ENCODE data around the gene MCTP1.

The MCTP1 gene

GRCh38 chr5:95244479-95244878 is 40.4 kb downstream of the MCTP1 start:
- Histone ChIP-seq H3K9ac (ENCODE audit: low read length) (no peak overlapping the region), H3K27me3 (ENCODE audit: control insufficient read depth, insufficient read depth, low read length) (no peaks in the 10 kb centered on the region), H3K27ac (ENCODE audit: low read length) (no peak overlapping the region), H3K4me3 (ENCODE audit: low read length) (no peak overlapping the region), H3K9me3 (ENCODE audit: control insufficient read depth, low read depth, low read length) (no peaks in the 10 kb centered on the region), H3K4me1 (ENCODE audit: control insufficient read depth, low read depth, low read length) (no peaks in the 10 kb centered on the region), H3K36me3 (ENCODE audit: control insufficient read depth, low read depth, low read length) (no peaks in the 10 kb centered on the region)

- Histone ChIP-seq H3K36me3 (ENCODE audit: control insufficient read depth, low read depth, low read length) (no peaks in the 10 kb centered on the region), H3K9ac (ENCODE audit: low read length) (no peak overlapping the region), H3K27me3 (ENCODE audit: control insufficient read depth, insufficient read depth, low read length) (no peaks in the 10 kb centered on the region), H3K27ac (ENCODE audit: low read length) (no peak overlapping the region), H3K4me1 (ENCODE audit: control insufficient read depth, low read depth, low read length) (no peaks in the 10 kb centered on the region), H3K9me3 (ENCODE audit: control insufficient read depth, low read depth, low read length) (no peaks in the 10 kb centered on the region), H3K4me3 (ENCODE audit: low read length) (no peak overlapping the region)
Measured at GRCh38 chr5:95241635-95242034, 43.3 kb downstream of the MCTP1 start.

GRCh38 chr5:95241161-95241560 is 43.7 kb downstream of the MCTP1 start:
- Histone ChIP-seq H3K27ac (ENCODE audit: low read length) (no peak overlapping the region), H3K9me3 (ENCODE audit: control insufficient read depth, low read depth, low read length) (no peaks in the 10 kb centered on the region), H3K27me3 (ENCODE audit: control insufficient read depth, insufficient read depth, low read length) (no peaks in the 10 kb centered on the region), H3K36me3 (ENCODE audit: control insufficient read depth, low read depth, low read length) (no peaks in the 10 kb centered on the region), H3K4me1 (ENCODE audit: control insufficient read depth, low read depth, low read length) (no peaks in the 10 kb centered on the region), H3K4me3 (ENCODE audit: low read length) (no peak overlapping the region), H3K9ac (ENCODE audit: low read length) (no peak overlapping the region)

GRCh38 chr5:95238560-95239325 is 46.2 kb downstream of the MCTP1 start:
- no peak overlapping the region for H3K27ac ChIP-seq (ENCODE audit: low read length)

GRCh38 chr5:95237324-95237723 is 47.6 kb downstream of the MCTP1 start:
- Histone ChIP-seq H3K4me1 (ENCODE audit: control insufficient read depth, low read depth, low read length) (no peaks in the 10 kb centered on the region), H3K4me3 (ENCODE audit: low read length) (no peak overlapping the region), H3K9me3 (ENCODE audit: control insufficient read depth, low read depth, low read length) (no peaks in the 10 kb centered on the region), H3K27ac (ENCODE audit: low read length) (no peak overlapping the region), H3K27me3 (ENCODE audit: control insufficient read depth, insufficient read depth, low read length) (no peaks in the 10 kb centered on the region), H3K9ac (ENCODE audit: low read length) (no peak overlapping the region), H3K36me3 (ENCODE audit: control insufficient read depth, low read depth, low read length) (no peaks in the 10 kb centered on the region)

More at GRCh38 chr5:95238560-95239325, 46.2 kb downstream of the MCTP1 start:
- H3K27me3 ChIP-seq (ENCODE audit: control insufficient read depth, insufficient read depth, low read length), result no peaks in the 10 kb centered on the region
- no peaks in the 10 kb centered on the region for H3K4me1 ChIP-seq (ENCODE audit: control insufficient read depth, low read depth, low read length)
- H3K4me3 ChIP-seq (ENCODE audit: low read length), result no peak overlapping the region
- no peaks in the 10 kb centered on the region for H3K36me3 ChIP-seq (ENCODE audit: control insufficient read depth, low read depth, low read length)
- no peak overlapping the region for H3K9ac ChIP-seq (ENCODE audit: low read length)
- no peaks in the 10 kb centered on the region for H3K9me3 ChIP-seq (ENCODE audit: control insufficient read depth, low read depth, low read length)

- H3K9me3 ChIP-seq (ENCODE audit: control insufficient read depth, low read depth, low read length), result no peaks in the 10 kb centered on the region
- H3K9ac ChIP-seq (ENCODE audit: low read length), result no peak overlapping the region
- no peak overlapping the region for H3K4me3 ChIP-seq (ENCODE audit: low read length)
- H3K27ac ChIP-seq (ENCODE audit: low read length), result no peak overlapping the region
- no peaks in the 10 kb centered on the region for H3K27me3 ChIP-seq (ENCODE audit: control insufficient read depth, insufficient read depth, low read length)
- no peaks in the 10 kb centered on the region for H3K36me3 ChIP-seq (ENCODE audit: control insufficient read depth, low read depth, low read length)
- no peaks in the 10 kb centered on the region for H3K4me1 ChIP-seq (ENCODE audit: control insufficient read depth, low read depth, low read length)
Measured at GRCh38 chr5:95235439-95235982, 49.4 kb downstream of the MCTP1 start.

GRCh38 chr5:95229646-95230045 is 55.2 kb downstream of the MCTP1 start:
- Histone ChIP-seq H3K4me1 (ENCODE audit: control insufficient read depth, low read depth, low read length) (no peaks in the 10 kb centered on the region), H3K9ac (ENCODE audit: low read length) (no peak overlapping the region), H3K4me3 (ENCODE audit: low read length) (no peak overlapping the region), H3K9me3 (ENCODE audit: control insufficient read depth, low read depth, low read length) (no peaks in the 10 kb centered on the region), H3K27me3 (ENCODE audit: control insufficient read depth, insufficient read depth, low read length) (no peaks in the 10 kb centered on the region), H3K36me3 (ENCODE audit: control insufficient read depth, low read depth, low read length) (no peaks in the 10 kb centered on the region), H3K27ac (ENCODE audit: low read length) (no peak overlapping the region)

GRCh38 chr5:95224701-95225459 is 60.0 kb downstream of the MCTP1 start:
- Histone ChIP-seq H3K4me1 (ENCODE audit: control insufficient read depth, low read depth, low read length) (peaks cover 2% of the 10 kb centered on the region), H3K36me3 (ENCODE audit: control insufficient read depth, low read depth, low read length) (no peaks in the 10 kb centered on the region), H3K9ac (ENCODE audit: low read length) (no peak overlapping the region), H3K4me3 (ENCODE audit: low read length) (no peak overlapping the region), H3K27me3 (ENCODE audit: control insufficient read depth, insufficient read depth, low read length) (no peaks in the 10 kb centered on the region), H3K27ac (ENCODE audit: low read length) (no peak overlapping the region), H3K9me3 (ENCODE audit: control insufficient read depth, low read depth, low read length) (no peaks in the 10 kb centered on the region)

GRCh38 chr5:95223566-95224258 is 61.2 kb downstream of the MCTP1 start:
- H3K9ac ChIP-seq (ENCODE audit: low read length), result no peak overlapping the region
- H3K27me3 ChIP-seq (ENCODE audit: control insufficient read depth, insufficient read depth, low read length), result no peaks in the 10 kb centered on the region

GRCh38 chr5:95222836-95223235 is 62.1 kb downstream of the MCTP1 start:
- H3K4me1 ChIP-seq (ENCODE audit: control insufficient read depth, low read depth, low read length), result peaks cover 7% of the 10 kb centered on the region
- no peaks in the 10 kb centered on the region for H3K27me3 ChIP-seq (ENCODE audit: control insufficient read depth, insufficient read depth, low read length)
- no peaks in the 10 kb centered on the region for H3K36me3 ChIP-seq (ENCODE audit: control insufficient read depth, low read depth, low read length)
- H3K9me3 ChIP-seq (ENCODE audit: control insufficient read depth, low read depth, low read length), result no peaks in the 10 kb centered on the region
- H3K4me3 ChIP-seq (ENCODE audit: low read length), result no peak overlapping the region
- no peak overlapping the region for H3K27ac ChIP-seq (ENCODE audit: low read length)
- no peak overlapping the region for H3K9ac ChIP-seq (ENCODE audit: low read length)

More at GRCh38 chr5:95223566-95224258, 61.2 kb downstream of the MCTP1 start:
- Histone ChIP-seq H3K9me3 (ENCODE audit: control insufficient read depth, low read depth, low read length) (no peaks in the 10 kb centered on the region), H3K27ac (ENCODE audit: low read length) (no peak overlapping the region), H3K4me3 (ENCODE audit: low read length) (no peak overlapping the region), H3K4me1 (ENCODE audit: control insufficient read depth, low read depth, low read length) (peaks cover 7% of the 10 kb centered on the region), H3K36me3 (ENCODE audit: control insufficient read depth, low read depth, low read length) (no peaks in the 10 kb centered on the region)

- H3K9ac ChIP-seq (ENCODE audit: low read length), result no peak overlapping the region
- peaks cover 11% of the 10 kb centered on the region for H3K4me1 ChIP-seq (ENCODE audit: control insufficient read depth, low read depth, low read length)
- no peak overlapping the region for H3K27ac ChIP-seq (ENCODE audit: low read length)
- H3K4me3 ChIP-seq (ENCODE audit: low read length), result no peak overlapping the region
- no peaks in the 10 kb centered on the region for H3K9me3 ChIP-seq (ENCODE audit: control insufficient read depth, low read depth, low read length)
- no peaks in the 10 kb centered on the region for H3K27me3 ChIP-seq (ENCODE audit: control insufficient read depth, insufficient read depth, low read length)
- H3K36me3 ChIP-seq (ENCODE audit: control insufficient read depth, low read depth, low read length), result no peaks in the 10 kb centered on the region
Measured at GRCh38 chr5:95221234-95221633, 63.7 kb downstream of the MCTP1 start.

All from iPS-18a (cell line).